IMR-90 (cell line): ENCODE measurements around the gene PYCR2. TPM values are rescaled to one million over a fixed set of nuclear protein-coding genes. Genes with fewer than 3 reads are reported as not detected.

Experiments used
- ATAC-seq: fragments of 200-7000 bp; cut with Tn5 transposase; 2 replicates; pipeline ENCODE4 v1.9.1; 2020; ENCODE audit warnings: low read depth, mild to moderate bottlenecking, moderate library complexity
- BruUV-seq: library from RNA; stranded (reverse); fragments of 400-500 nt; replicated peaks from 2 replicates; lab custom pipeline; 2021; lab: Mats Ljungman, UMichigan
- CTCF ChIA-PET: fragments of 300-600 bp; formaldehyde crosslinking; extraction: SDS; loops from one replicate; lab custom pipeline; 2021; ENCODE audit warnings: antibody characterized with exemption; lab: Yijun Ruan, JAX
- POLR2A ChIA-PET: fragments of 300-600 bp; sonication (Branson Sonifier 250); formaldehyde crosslinking; loops from one replicate; lab custom pipeline; 2022; ENCODE audit warnings: antibody characterized with exemption; ENCODE audit not compliant: unreplicated experiment; lab: Charles Lee
- DNase-seq: peaks from one replicate; pipeline ENCODE4 v3.0.0; 2013
- H2AFZ ChIP-seq: replicated peaks from 2 replicates; pipeline ENCODE3; 2013; ENCODE audit warnings: low read length, mild to moderate bottlenecking; ENCODE audit not compliant: poor library complexity
- H2AK5ac ChIP-seq: 2 replicates; pipeline ENCODE4 v1.6.1; 2013; ENCODE audit warnings: low read depth, low read length, inconsistent platforms
- H2AK9ac ChIP-seq: replicated peaks from 2 replicates; pipeline ENCODE3; 2013; ENCODE audit warnings: mild to moderate bottlenecking, low read depth, low read length, moderate library complexity; ENCODE audit not compliant: poor library complexity
- H2BK120ac ChIP-seq: 2 replicates; pipeline ENCODE4 v1.6.1; 2013; ENCODE audit warnings: low read depth, low read length, inconsistent platforms
- H2BK15ac ChIP-seq: 3 replicates; pipeline ENCODE4 v1.6.1; 2013; ENCODE audit warnings: low read depth, low read length, inconsistent platforms
- H2BK20ac ChIP-seq: 2 replicates; pipeline ENCODE4 v1.6.1; 2013; ENCODE audit warnings: low read depth, mild to moderate bottlenecking, inconsistent platforms, low read length, moderate library complexity
- H2BK5ac ChIP-seq: 2 replicates; pipeline ENCODE4 v1.6.1; 2013; ENCODE audit warnings: mild to moderate bottlenecking, low read depth, low read length, inconsistent platforms; ENCODE audit not compliant: poor library complexity, severe bottlenecking
- H3K14ac ChIP-seq: replicated peaks from 2 replicates; pipeline ENCODE4 v1.6.1; 2013; ENCODE audit warnings: low read depth, low read length, inconsistent platforms
- H3K18ac ChIP-seq: 2 replicates; pipeline ENCODE4 v1.6.1; 2013; ENCODE audit warnings: low read depth, low read length, control low read depth
- H3K23ac ChIP-seq: 2 replicates; pipeline ENCODE4 v1.6.1; 2013; ENCODE audit warnings: low read depth, low read length, inconsistent platforms
- H3K27ac ChIP-seq: 2 replicates; pipeline ENCODE4 v1.5.1; 2013; ENCODE audit warnings: mild to moderate bottlenecking, control low read depth, low read length; ENCODE audit not compliant: insufficient read depth
- H3K27me3 ChIP-seq: 2 replicates; pipeline ENCODE4 v1.6.1; 2013; ENCODE audit warnings: low read length; ENCODE audit not compliant: control insufficient read depth, insufficient read depth
- H3K36me3 ChIP-seq: 2 replicates; pipeline ENCODE4 v1.6.1; 2013; ENCODE audit warnings: low read length, mixed read lengths; ENCODE audit not compliant: control insufficient read depth, insufficient read depth
- H3K4ac ChIP-seq: 2 replicates; pipeline ENCODE4 v1.6.1; 2013; ENCODE audit warnings: low read depth, low read length, inconsistent platforms
- H3K4me1 ChIP-seq: 2 replicates; pipeline ENCODE4 v1.6.1; 2013; ENCODE audit warnings: low read length, mixed read lengths; ENCODE audit not compliant: control insufficient read depth, insufficient read depth
- H3K4me2 ChIP-seq: 2 replicates; pipeline ENCODE4 v1.6.1; 2013; ENCODE audit warnings: low read depth, mild to moderate bottlenecking, control low read depth, low read length, moderate library complexity
- H3K4me3 ChIP-seq: 2 replicates; pipeline ENCODE4 v1.5.1; 2013; ENCODE audit warnings: low read depth, mild to moderate bottlenecking, control low read depth, low read length, moderate library complexity; ENCODE audit not compliant: insufficient read depth
- H3K56ac ChIP-seq: 2 replicates; pipeline ENCODE4 v1.6.1; 2013; ENCODE audit warnings: low read length, inconsistent platforms; ENCODE audit not compliant: insufficient read depth; ENCODE audit errors: extremely low read depth
- H3K79me1 ChIP-seq, 2 experiments: 2 replicates each; pipeline ENCODE4 v1.6.1; 2013; ENCODE audit warnings: low read length in 2 of 2, inconsistent platforms in 1 of 2, low read depth in 1 of 2
- H3K9ac ChIP-seq: 2 replicates; pipeline ENCODE4 v1.6.1; 2013; ENCODE audit warnings: low read depth, low read length, control low read depth
- H3K9me1 ChIP-seq: 2 replicates; pipeline ENCODE4 v1.6.1; 2013; ENCODE audit warnings: low read length, inconsistent platforms; ENCODE audit not compliant: insufficient read depth
- H3K9me3 ChIP-seq: 2 replicates; pipeline ENCODE4 v1.6.1; 2013; ENCODE audit warnings: low read length; ENCODE audit not compliant: control insufficient read depth, insufficient read depth
- H4K20me1 ChIP-seq: 2 replicates; pipeline ENCODE4 v1.6.1; 2013; ENCODE audit warnings: low read length, inconsistent platforms; ENCODE audit not compliant: insufficient read depth
- H4K5ac ChIP-seq: 2 replicates; pipeline ENCODE4 v1.6.1; 2013; ENCODE audit warnings: mild to moderate bottlenecking, low read depth, low read length, control low read depth
- H4K8ac ChIP-seq, 2 experiments: 2 replicates each; pipeline ENCODE4 v1.6.1; 2013; ENCODE audit warnings: low read depth in 2 of 2, low read length in 2 of 2, control low read depth in 1 of 2, inconsistent platforms in 1 of 2
- H4K91ac ChIP-seq: 2 replicates; pipeline ENCODE4 v1.6.1; 2013; ENCODE audit warnings: low read depth, low read length, inconsistent platforms; ENCODE audit not compliant: insufficient read depth
- FOS ChIP-seq: fragments of 150-350 bp; IDR thresholded peaks from 2 replicates; pipeline ENCODE4 v1.6.1; 2016; ENCODE audit warnings: low read depth, low read length
- MAFK ChIP-seq: IDR thresholded peaks from 2 replicates; pipeline ENCODE4 v1.6.1; 2012; ENCODE audit warnings: low read depth, low read length, improper control_type of control experiment
- MAZ ChIP-seq: IDR thresholded peaks from 2 replicates; pipeline ENCODE4 v1.6.1; 2012; ENCODE audit warnings: low read depth, mild to moderate bottlenecking, low read length, improper control_type of control experiment, moderate library complexity, borderline replicate concordance
- MXI1 ChIP-seq: IDR thresholded peaks from 2 replicates; pipeline ENCODE4 v1.6.1; 2012; ENCODE audit warnings: low read depth, mild to moderate bottlenecking, low read length, moderate library complexity, borderline replicate concordance
- POLR2A ChIP-seq: IDR thresholded peaks from 2 replicates; pipeline ENCODE4 v1.6.1; 2012; ENCODE audit warnings: mild to moderate bottlenecking, low read depth, low read length
- RAD21 ChIP-seq: IDR thresholded peaks from 2 replicates; pipeline ENCODE4 v1.6.1; 2012; ENCODE audit warnings: low read length, improper control_type of control experiment
- RCOR1 ChIP-seq: IDR thresholded peaks from 2 replicates; pipeline ENCODE4 v1.6.1; 2012; ENCODE audit warnings: mild to moderate bottlenecking, low read length, improper control_type of control experiment; ENCODE audit not compliant: insufficient replicate concordance
- SMC3 ChIP-seq: fragments of 150-350 bp; IDR thresholded peaks from 2 replicates; pipeline ENCODE4 v1.6.1; 2016; ENCODE audit warnings: low read depth, mild to moderate bottlenecking, antibody characterized with exemption, low read length, moderate library complexity
- WGBS, 2 experiments: methylation state at CpG; one replicate each; pipeline versions ENCODE4 v1.1.5 to v1.1.7; 2013; ENCODE audit warnings: missing lambda C conversion rate in 2 of 2; ENCODE audit not compliant: insufficient read length in 1 of 2; ENCODE audit errors: extremely low coverage in 2 of 2; 5-methylcytosine and 5-hydroxymethylcytosine counted together
- dilution Hi-C: fragments of 300-500 bp; cut with HindIII; formaldehyde crosslinking; loops from one replicate; pipeline ENCODE4 v1.14.3; 2018; ENCODE audit warnings: low sequenced_read_pairs; ENCODE audit not compliant: unreplicated experiment
- in situ Hi-C: fragments of 300-500 bp; cut with MboI; formaldehyde crosslinking; loops from 3 replicates; pipeline ENCODE4 v1.14.3; 2019; ENCODE audit warnings: low sequenced_read_pairs, inconsistent platforms, mixed read lengths
- intact Hi-C: fragments of 100-400 bp; cut with micrococcal nuclease; formaldehyde crosslinking; loops from 2 replicates; pipeline ENCODE4 v1.10.0; 2022
- polyA plus RNA-seq, 3 experiments: library from polyadenylated mRNA; depleted of rRNA; stranded (reverse); fragments of >200 nt; gene quantifications; 2 replicates each; pipeline ENCODE4 v1.2.3, GENCODE V29; 2012; ENCODE audit warnings: low replicate concordance in 1 of 3
- total RNA-seq: library from RNA; depleted of rRNA; stranded (reverse); fragments of >200 nt; gene quantifications from 2 replicates; pipeline ENCODE4 v1.2.3, GENCODE V29; 2012
- TF ChIP-seq, protein P1 (sequence below): conservative IDR thresholded peaks from 2 replicates; pipeline ENCODE4 v1.5.1; 2012; ENCODE audit warnings: mild to moderate bottlenecking, low read depth, low read length, improper control_type of control experiment
- TF ChIP-seq, protein P2 (sequence below): fragments of 150-350 bp; IDR thresholded peaks from 2 replicates; pipeline ENCODE4 v1.6.1; 2016; ENCODE audit warnings: low read depth, mild to moderate bottlenecking, low read length, moderate library complexity, borderline replicate concordance
- TF ChIP-seq, protein P3 (sequence below): fragments of 150-350 bp; IDR thresholded peaks from 2 replicates; pipeline ENCODE4 v1.6.1; 2017; ENCODE audit warnings: mild to moderate bottlenecking, antibody characterized with exemption, low read length, low read depth

Gene PYCR2
- total and polyA plus RNA-seq, 2 of the 4 experiments (the other 2 are of a cell fraction): 34.4 to 68.1 TPM

DNA sequence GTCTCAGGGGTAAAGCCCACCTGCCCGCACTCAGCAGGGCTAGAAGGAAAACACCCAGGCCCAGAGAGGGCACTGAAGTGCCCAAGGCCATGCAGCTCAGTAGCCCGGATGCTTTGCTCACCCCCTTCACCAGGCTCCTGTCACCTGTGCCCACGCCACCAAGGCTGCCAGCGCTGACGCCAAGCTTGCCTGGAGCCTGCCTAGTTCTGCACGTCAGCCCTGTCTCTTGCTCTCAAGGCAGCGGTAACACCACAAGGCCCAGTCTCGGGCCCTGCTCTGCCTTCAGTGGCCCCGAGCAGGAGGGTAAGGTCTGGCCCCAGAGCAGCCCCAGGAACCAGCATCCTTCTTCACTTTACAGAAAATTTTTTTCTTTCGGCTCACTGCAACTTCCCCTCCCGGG, 49.6 kb downstream of the PYCR2 start:
- H3K27ac ChIP-seq: no peak overlapping the region
- H3K18ac ChIP-seq: no peak overlapping the region
- H3K23ac ChIP-seq: no peak overlapping the region
- H4K91ac ChIP-seq: no peak overlapping the region
- no peak overlapping the region for H3K4me2 ChIP-seq
- no peak overlapping the region for H3K9ac ChIP-seq
- ATAC-seq (no peak), DNase-seq (no peak)
- H2BK5ac ChIP-seq: no peak overlapping the region
- WGBS, 2 experiments: 100% methylated on average over 3 of the region's 11 CpGs; no CpG with 5 or more reads in 1 of the 2 experiments
- H4K8ac ChIP-seq: no peak overlapping the region
- H2AFZ ChIP-seq: no peak overlapping the region
- H3K79me1 ChIP-seq: peaks cover 6 to 51% of the 10 kb centered on the region in 2 experiments
- POLR2A ChIA-PET: no interaction called here
- H2BK20ac ChIP-seq: no peak overlapping the region
- H2AK5ac ChIP-seq: no peak overlapping the region
- H3K9me1 ChIP-seq: peaks cover 12% of the 10 kb centered on the region
- dilution Hi-C loops (no loop called here), in situ Hi-C loops (no loop called here), intact Hi-C loops (no loop called here)
- H3K14ac ChIP-seq: no peak overlapping the region
- H3K36me3 ChIP-seq: peaks cover 38% of the 10 kb centered on the region
- H2BK15ac ChIP-seq: no peak overlapping the region
- H3K4me1 ChIP-seq: no peaks in the 10 kb centered on the region
- TF ChIP-seq FOS (no peak), POLR2A (no peak), MAZ (no peak), SMC3 (no peak), MXI1 (no peak), RAD21 (no peak), MAFK (no peak), RCOR1 (no peak)
- TF ChIP-seq, protein P1, sequence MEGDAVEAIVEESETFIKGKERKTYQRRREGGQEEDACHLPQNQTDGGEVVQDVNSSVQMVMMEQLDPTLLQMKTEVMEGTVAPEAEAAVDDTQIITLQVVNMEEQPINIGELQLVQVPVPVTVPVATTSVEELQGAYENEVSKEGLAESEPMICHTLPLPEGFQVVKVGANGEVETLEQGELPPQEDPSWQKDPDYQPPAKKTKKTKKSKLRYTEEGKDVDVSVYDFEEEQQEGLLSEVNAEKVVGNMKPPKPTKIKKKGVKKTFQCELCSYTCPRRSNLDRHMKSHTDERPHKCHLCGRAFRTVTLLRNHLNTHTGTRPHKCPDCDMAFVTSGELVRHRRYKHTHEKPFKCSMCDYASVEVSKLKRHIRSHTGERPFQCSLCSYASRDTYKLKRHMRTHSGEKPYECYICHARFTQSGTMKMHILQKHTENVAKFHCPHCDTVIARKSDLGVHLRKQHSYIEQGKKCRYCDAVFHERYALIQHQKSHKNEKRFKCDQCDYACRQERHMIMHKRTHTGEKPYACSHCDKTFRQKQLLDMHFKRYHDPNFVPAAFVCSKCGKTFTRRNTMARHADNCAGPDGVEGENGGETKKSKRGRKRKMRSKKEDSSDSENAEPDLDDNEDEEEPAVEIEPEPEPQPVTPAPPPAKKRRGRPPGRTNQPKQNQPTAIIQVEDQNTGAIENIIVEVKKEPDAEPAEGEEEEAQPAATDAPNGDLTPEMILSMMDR: no peak
- TF ChIP-seq, protein P2, sequence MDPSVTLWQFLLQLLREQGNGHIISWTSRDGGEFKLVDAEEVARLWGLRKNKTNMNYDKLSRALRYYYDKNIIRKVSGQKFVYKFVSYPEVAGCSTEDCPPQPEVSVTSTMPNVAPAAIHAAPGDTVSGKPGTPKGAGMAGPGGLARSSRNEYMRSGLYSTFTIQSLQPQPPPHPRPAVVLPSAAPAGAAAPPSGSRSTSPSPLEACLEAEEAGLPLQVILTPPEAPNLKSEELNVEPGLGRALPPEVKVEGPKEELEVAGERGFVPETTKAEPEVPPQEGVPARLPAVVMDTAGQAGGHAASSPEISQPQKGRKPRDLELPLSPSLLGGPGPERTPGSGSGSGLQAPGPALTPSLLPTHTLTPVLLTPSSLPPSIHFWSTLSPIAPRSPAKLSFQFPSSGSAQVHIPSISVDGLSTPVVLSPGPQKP: no peak
- TF ChIP-seq, protein P3, sequence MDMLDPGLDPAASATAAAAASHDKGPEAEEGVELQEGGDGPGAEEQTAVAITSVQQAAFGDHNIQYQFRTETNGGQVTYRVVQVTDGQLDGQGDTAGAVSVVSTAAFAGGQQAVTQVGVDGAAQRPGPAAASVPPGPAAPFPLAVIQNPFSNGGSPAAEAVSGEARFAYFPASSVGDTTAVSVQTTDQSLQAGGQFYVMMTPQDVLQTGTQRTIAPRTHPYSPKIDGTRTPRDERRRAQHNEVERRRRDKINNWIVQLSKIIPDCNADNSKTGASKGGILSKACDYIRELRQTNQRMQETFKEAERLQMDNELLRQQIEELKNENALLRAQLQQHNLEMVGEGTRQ: no peak
- H2AK9ac ChIP-seq: peak overlapping the region; percentile 44
- H3K56ac ChIP-seq: no peak overlapping the region
- CTCF ChIA-PET: no interaction called here
- no peak overlapping the region for H3K4me3 ChIP-seq
- peaks cover 25% of the 10 kb centered on the region for H4K20me1 ChIP-seq
- H3K27me3 ChIP-seq: no peaks in the 10 kb centered on the region
- no peaks in the 10 kb centered on the region for H3K9me3 ChIP-seq
- no peak overlapping the region for H4K5ac ChIP-seq
- no peak overlapping the region for H2BK120ac ChIP-seq
- no TSS peak for BruUV-seq
- H3K4ac ChIP-seq: no peak overlapping the region
